H1 (cell line): ENCODE measurements around the gene PTF1A. TPM values are rescaled to one million over a fixed set of nuclear protein-coding genes. Genes with fewer than 3 reads are reported as not detected.

Experiments used
- ASH2L ChIP-seq: fragments of 200-600, 300-600 bp; sonication (generic); IDR thresholded peaks from one replicate; pipeline ENCODE4 v1.7.1; 2017; ENCODE audit warnings: low read length
- BRCA1 ChIP-seq: IDR thresholded peaks from 2 replicates; pipeline ENCODE4 v1.6.1; 2012; ENCODE audit warnings: low read depth, low read length, improper control_type of control experiment
- CREB1 ChIP-seq: IDR thresholded peaks from 2 replicates; pipeline ENCODE4 v1.6.1; 2012; ENCODE audit warnings: inconsistent platforms
- EZH2 ChIP-seq: fragments of 200-600 bp; sonication (generic); IDR thresholded peaks from 2 replicates; pipeline ENCODE4 v1.7.1; 2012; ENCODE audit warnings: low read depth, mild to moderate bottlenecking, moderate library complexity, low read length, inconsistent platforms; ENCODE audit not compliant: severe bottlenecking
- HDAC2 ChIP-seq, 2 experiments: fragments of 300-600 bp in 1 of 2; sonication (generic) in 1 of 2; IDR thresholded peaks; 2 replicates each; pipeline ENCODE4 v1.6.1; 2011 to 2012; ENCODE audit warnings: low read depth in 2 of 2, low read length in 2 of 2, mild to moderate bottlenecking in 2 of 2, moderate library complexity in 2 of 2, borderline replicate concordance in 1 of 2, inconsistent platforms in 1 of 2
- HDAC6 ChIP-seq: IDR thresholded peaks from one replicate; pipeline ENCODE4 v1.7.1; 2012; ENCODE audit warnings: low read depth, mild to moderate bottlenecking, inconsistent platforms, low read length, moderate library complexity
- SAP30 ChIP-seq: fragments of 300-600 bp; sonication (generic); IDR thresholded peaks from 2 replicates; pipeline ENCODE4 v1.7.1; 2012; ENCODE audit warnings: low read length, moderate library complexity, mild to moderate bottlenecking, inconsistent platforms; ENCODE audit not compliant: insufficient read depth, insufficient replicate concordance
- SP1 ChIP-seq: IDR thresholded peaks from 2 replicates; pipeline ENCODE4 v1.6.1; 2011; ENCODE audit warnings: low read depth, low read length
- TCF12 ChIP-seq: IDR thresholded peaks from 2 replicates; pipeline ENCODE4 v1.6.1; 2011; ENCODE audit warnings: low read depth, mild to moderate bottlenecking, low read length
- ZNF274 ChIP-seq: IDR thresholded peaks from 2 replicates; pipeline ENCODE4 v1.7.0; 2012; ENCODE audit warnings: low read length, borderline replicate concordance; ENCODE audit errors: extremely low read depth
- polyA plus RNA-seq, 7 experiments: library from polyadenylated mRNA; depleted of rRNA in 3 of 7; stranded (reverse) in 5 of 7; unstranded in 2 of 7; fragments of >200 nt in 5 of 7; fragments of 200-250 nt in 2 of 7; gene quantifications; 1 replicate in 5 of 7; 2 replicates in 1 of 7; 4 replicates in 1 of 7; pipeline versions ENCODE4 v1.2.1 to v1.2.3, GENCODE V29; 2011 to 2013; ENCODE audit warnings: missing spikeins in 2 of 7, mixed read lengths in 2 of 7
- total RNA-seq: library from RNA; stranded (reverse); fragmentation: NEBNext Ultra II Directional; extraction: Animal tissue kit (Norgen Biotek cat#: 25700); gene quantifications from 2 replicates; pipeline ENCODE4 v1.2.1, GENCODE V29; 2021

PTF1A gene
- total and polyA plus RNA-seq, 2 of the 8 experiments (the other 6 are each of a cell fraction or from before 2014, with no cell fraction given): not detected

GRCh38 chr10:23158370-23158769 lies 33.7 kb upstream of the PTF1A start (continued):
- TF ChIP-seq EZH2 (no peak), BRCA1 (peak; percentile 28; the same call in 1 of the 2 replicates), SP1 (no peak), ZNF274 (no peak), CREB1 (no peak), TCF12 (no peak), ASH2L (no peak), HDAC6 (no peak), HDAC2 (IDR thresholded peaks at IDR 0.05; ENCODE audit: borderline replicate concordance in 1 of 2, low read depth in 2 of 2, low read length in 2 of 2) (no peak), SAP30 (no peak)
- TF ChIP-seq, all 59 proteins: peak for 4
